HEK293 (cell line): ENCODE data around the gene MYRFL.

Experiments
- CTCF ChIA-PET: fragments of 350-600 bp; formaldehyde crosslinking; extraction: SDS; loops from one replicate; lab custom pipeline; 2021; ENCODE audit warnings: antibody characterized with exemption; lab: Yijun Ruan, JAX
- POLR2A ChIA-PET: fragments of 300-600 bp; formaldehyde crosslinking; extraction: SDS; loops from one replicate; lab custom pipeline; 2020; ENCODE audit warnings: antibody characterized with exemption, inconsistent platforms; lab: Yijun Ruan, JAX
- H3K27ac ChIP-seq: fragments of 200-500 bp; sonication (Bioruptor generic); 2 replicates; pipeline ENCODE4 v1.5.1; 2014; ENCODE audit warnings: low read depth, low read length, control low read depth, inconsistent platforms; ENCODE audit errors: extremely low read depth
- H3K36me3 ChIP-seq, 2 experiments: fragments of 200-500 bp in 1 of 2; sonication (Bioruptor generic) in 1 of 2; 1 replicate in 1 of 2; 2 replicates in 1 of 2; pipeline ENCODE4 v1.5.1; 2014 to 2017; ENCODE audit warnings: inconsistent platforms in 2 of 2, low read length in 2 of 2; ENCODE audit not compliant: control insufficient read depth in 2 of 2, insufficient read depth in 1 of 2
- H3K4me1 ChIP-seq: fragments of 200-500 bp; sonication (Bioruptor generic); 2 replicates; pipeline ENCODE4 v1.5.1; 2014; ENCODE audit warnings: mild to moderate bottlenecking, low read length, inconsistent platforms; ENCODE audit not compliant: control insufficient read depth, insufficient read depth
- H3K4me3 ChIP-seq: 2 replicates; pipeline ENCODE4 v1.5.1; 2011; ENCODE audit warnings: low read depth, mild to moderate bottlenecking, control low read depth, low read length, moderate library complexity
- H3K9me3 ChIP-seq: fragments of 200-500 bp; sonication (Bioruptor generic); 2 replicates; pipeline ENCODE4 v1.5.1; 2014; ENCODE audit warnings: low read depth, low read length, inconsistent platforms; ENCODE audit not compliant: control insufficient read depth, insufficient read depth
- BCL11A ChIP-seq: fragments of 450-650 bp; formaldehyde crosslinking; IDR thresholded peaks from 2 replicates; pipeline ENCODE4 v1.5.1; 2016; ENCODE audit warnings: low read depth, missing biosample characterization, missing genetic modification characterization
- GLI4 ChIP-seq: fragments of 450-650 bp; formaldehyde crosslinking; IDR thresholded peaks from 2 replicates; pipeline ENCODE4 v1.5.1; 2016; ENCODE audit warnings: missing biosample characterization, missing genetic modification characterization
- KLF16 ChIP-seq: fragments of 450-650 bp; formaldehyde crosslinking; IDR thresholded peaks from 2 replicates; pipeline ENCODE4 v1.5.1; 2017; ENCODE audit warnings: missing biosample characterization, missing genetic modification characterization
- KLF7 ChIP-seq: fragments of 450-650 bp; formaldehyde crosslinking; IDR thresholded peaks from 2 replicates; pipeline ENCODE4 v1.5.1; 2016; ENCODE audit warnings: missing biosample characterization, missing genetic modification characterization, borderline replicate concordance
- SCRT1 ChIP-seq: fragments of 450-650 bp; formaldehyde crosslinking; IDR thresholded peaks from 2 replicates; pipeline ENCODE4 v1.5.1; 2016; ENCODE audit warnings: missing biosample characterization, missing genetic modification characterization, borderline replicate concordance
- SP2 ChIP-seq: fragments of 450-650 bp; formaldehyde crosslinking; IDR thresholded peaks from 2 replicates; pipeline ENCODE4 v1.5.1; 2016; ENCODE audit warnings: missing biosample characterization, missing genetic modification characterization
- TCF7L2 ChIP-seq: IDR thresholded peaks from 2 replicates; pipeline ENCODE4 v1.6.1; 2011; ENCODE audit warnings: low read depth, mild to moderate bottlenecking, inconsistent platforms, low read length, moderate library complexity, borderline replicate concordance
- YY2 ChIP-seq: fragments of 450-650 bp; formaldehyde crosslinking; IDR thresholded peaks from 2 replicates; pipeline ENCODE4 v1.5.1; 2016; ENCODE audit warnings: missing biosample characterization, missing genetic modification characterization
- ZNF157 ChIP-seq: fragments of 450-650 bp; formaldehyde crosslinking; IDR thresholded peaks from 2 replicates; pipeline ENCODE4 v1.5.1; 2016; ENCODE audit warnings: missing biosample characterization, missing genetic modification characterization
- ZNF184 ChIP-seq: fragments of 450-650 bp; IDR thresholded peaks from 2 replicates; pipeline ENCODE4 v1.5.1; 2018; ENCODE audit warnings: missing biosample characterization, mild to moderate bottlenecking, missing genetic modification characterization
- ZNF211 ChIP-seq: fragments of 450-650 bp; formaldehyde crosslinking; IDR thresholded peaks from 2 replicates; pipeline ENCODE4 v1.5.1; 2016; ENCODE audit warnings: low read depth, missing biosample characterization, missing genetic modification characterization
- ZNF239 ChIP-seq: fragments of 450-650 bp; formaldehyde crosslinking; IDR thresholded peaks from 2 replicates; pipeline ENCODE4 v1.5.1; 2016; ENCODE audit warnings: missing biosample characterization, missing genetic modification characterization
- ZNF280C ChIP-seq: fragments of 450-650 bp; formaldehyde crosslinking; IDR thresholded peaks from 2 replicates; pipeline ENCODE4 v1.5.1; 2016; ENCODE audit warnings: missing biosample characterization, missing genetic modification characterization
- ZNF335 ChIP-seq: fragments of 450-650 bp; formaldehyde crosslinking; conservative IDR thresholded peaks from 2 replicates; pipeline ENCODE4 v1.5.1; 2016; ENCODE audit warnings: missing biosample characterization, missing genetic modification characterization
- ZNF394 ChIP-seq: fragments of 450-650 bp; formaldehyde crosslinking; IDR thresholded peaks from 2 replicates; pipeline ENCODE4 v1.5.1; 2016; ENCODE audit warnings: missing biosample characterization, missing genetic modification characterization, mild to moderate bottlenecking, moderate library complexity, borderline replicate concordance
- ZNF513 ChIP-seq: fragments of 450-650 bp; IDR thresholded peaks from 2 replicates; pipeline ENCODE4 v1.5.1; 2018; ENCODE audit warnings: missing biosample characterization, missing genetic modification characterization
- ZNF549 ChIP-seq: fragments of 450-650 bp; IDR thresholded peaks from 2 replicates; pipeline ENCODE4 v1.5.1; 2018; ENCODE audit warnings: missing biosample characterization, missing genetic modification characterization, mild to moderate bottlenecking, inconsistent platforms, moderate library complexity
- ZNF555 ChIP-seq: fragments of 450-650 bp; formaldehyde crosslinking; conservative IDR thresholded peaks from 2 replicates; pipeline ENCODE4 v1.5.1; 2017; ENCODE audit warnings: missing biosample characterization, mild to moderate bottlenecking, missing genetic modification characterization, inconsistent platforms
- ZNF623 ChIP-seq: fragments of 450-650 bp; formaldehyde crosslinking; IDR thresholded peaks from 2 replicates; pipeline ENCODE4 v1.5.1; 2016; ENCODE audit warnings: missing biosample characterization, missing genetic modification characterization
- ZNF639 ChIP-seq: fragments of 450-650 bp; formaldehyde crosslinking; IDR thresholded peaks from 2 replicates; pipeline ENCODE4 v1.5.1; 2016; ENCODE audit warnings: missing biosample characterization, missing genetic modification characterization
- ZNF704 ChIP-seq: fragments of 450-650 bp; formaldehyde crosslinking; IDR thresholded peaks from 2 replicates; pipeline ENCODE4 v1.5.1; 2016; ENCODE audit warnings: missing biosample characterization, missing genetic modification characterization

Gene MYRFL

GRCh38 chr12:69915964-69916363, 90.9 kb downstream of the MYRFL start:
- POLR2A ChIA-PET: no interaction called here
- TF ChIP-seq ZNF704 (no peak), ZNF211 (tag by site-specific recombination) (no peak), ZNF280C (no peak), ZNF623 (tag by site-specific recombination) (no peak), YY2 (no peak), ZNF555 (tag by site-specific recombination) (no peak), TCF7L2 (no peak), ZNF157 (tag by site-specific recombination) (no peak), SP2 (no peak), GLI4 (tag by site-specific recombination) (no peak), ZNF184 (no peak), KLF16 (no peak), ZNF394 (tag by site-specific recombination) (no peak), ZNF513 (no peak), KLF7 (no peak), SCRT1 (no peak), ZNF239 (tag by site-specific recombination) (no peak), ZNF549 (tag by site-specific recombination) (no peak)
- TF ChIP-seq, all 188 proteins: peak for 0
- Histone ChIP-seq H3K36me3 (no peaks in the 10 kb centered on the region), H3K4me3 (no peak overlapping the region), H3K4me1 (no peaks in the 10 kb centered on the region), H3K27ac (no peak overlapping the region), H3K9me3 (no peaks in the 10 kb centered on the region; the same call in 1 of the 2 replicates)
- CTCF ChIA-PET: no interaction called here

GRCh38 chr12:69916544-69917235, 91.7 kb downstream of the MYRFL start:
- ChIA-PET CTCF (no interaction called here), POLR2A (no interaction called here)
- no peaks in the 10 kb centered on the region for H3K4me1 ChIP-seq
- no peaks in the 10 kb centered on the region; the same call in 1 of the 2 replicates for H3K9me3 ChIP-seq
- H3K36me3 ChIP-seq: no peaks in the 10 kb centered on the region
- TF ChIP-seq ZNF639: no peak
- TF ChIP-seq BCL11A: no peak
- TF ChIP-seq ZNF335 (tag by site-specific recombination): 0 out of 2 replicates have a peak, but pooled peaks have one; percentile 10
- no peak overlapping the region for H3K4me3 ChIP-seq
- no peak overlapping the region for H3K27ac ChIP-seq
